ENCODE results near the gene PCCA. TPM values are rescaled to one million over a fixed set of nuclear protein-coding genes. Genes with fewer than 3 reads are reported as not detected.

The PCCA gene
- polyA plus RNA-seq, 1 of the 3 experiments (the other 2 are of a cell fraction), result 7.3 TPM

DNA sequence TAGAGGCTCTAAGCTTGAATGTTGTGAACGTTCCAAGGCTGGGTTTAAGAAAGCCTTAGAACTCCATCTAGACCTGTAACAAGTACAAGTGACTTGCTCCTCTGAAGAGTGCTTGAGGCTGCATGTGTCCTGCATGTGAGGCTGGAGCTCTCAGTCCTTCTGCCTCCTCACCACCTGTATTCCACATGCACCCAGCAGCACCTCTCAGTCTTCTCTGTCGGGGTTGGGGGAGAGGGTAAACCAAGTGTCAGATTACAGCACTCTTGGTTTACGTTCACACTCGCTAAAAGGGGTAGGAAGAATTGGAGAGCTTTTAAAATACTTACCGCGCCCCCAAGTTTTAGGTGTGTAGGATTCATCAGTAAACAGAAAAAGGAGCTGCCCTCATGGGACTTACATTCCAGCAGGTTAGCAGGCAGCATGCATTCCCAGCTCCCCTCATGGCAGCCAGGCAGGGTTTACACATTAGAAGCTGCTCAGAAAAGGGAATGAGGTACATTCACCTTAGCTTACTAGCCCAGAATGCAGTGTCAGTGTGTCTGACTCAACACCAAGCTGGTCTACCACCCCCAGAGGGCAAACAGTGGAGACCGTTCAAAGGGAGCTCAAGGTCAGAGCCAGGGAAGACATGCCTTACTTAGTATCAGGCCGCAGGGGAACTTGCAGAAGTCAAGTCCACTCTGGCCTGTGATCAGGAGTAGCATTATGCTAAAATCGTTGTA is 248.1 kb downstream of the PCCA start (continued):
- TF ChIP-seq, protein P1, sequence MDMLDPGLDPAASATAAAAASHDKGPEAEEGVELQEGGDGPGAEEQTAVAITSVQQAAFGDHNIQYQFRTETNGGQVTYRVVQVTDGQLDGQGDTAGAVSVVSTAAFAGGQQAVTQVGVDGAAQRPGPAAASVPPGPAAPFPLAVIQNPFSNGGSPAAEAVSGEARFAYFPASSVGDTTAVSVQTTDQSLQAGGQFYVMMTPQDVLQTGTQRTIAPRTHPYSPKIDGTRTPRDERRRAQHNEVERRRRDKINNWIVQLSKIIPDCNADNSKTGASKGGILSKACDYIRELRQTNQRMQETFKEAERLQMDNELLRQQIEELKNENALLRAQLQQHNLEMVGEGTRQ (IDR thresholded peaks at IDR 0.05; ENCODE audit: borderline replicate concordance, low read depth, low read length), result no peak
- TF ChIP-seq RAD21 (IDR thresholded peaks at IDR 0.05; ENCODE audit: low read length), result no peak

DNA sequence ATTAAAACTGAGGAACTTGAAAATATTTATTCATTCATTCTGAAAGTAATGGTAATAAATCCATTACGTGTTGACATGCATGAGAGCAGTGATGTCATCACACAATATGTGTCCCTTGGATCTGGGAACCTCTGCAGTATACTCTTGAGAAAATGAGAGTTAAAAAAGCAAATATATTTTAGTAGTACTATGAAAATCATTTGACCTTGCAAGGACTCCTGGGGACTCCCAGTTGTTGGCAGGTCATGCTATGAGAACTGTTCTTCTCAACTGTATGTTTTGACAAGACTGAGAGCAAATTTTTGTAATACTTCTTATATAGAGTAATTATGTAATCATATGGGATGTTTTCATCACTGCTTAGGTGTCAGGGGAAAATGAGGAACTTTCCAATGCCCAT is 249.4 kb downstream of the PCCA start:
- Histone ChIP-seq H3K27me3 (ENCODE audit: insufficient read depth) (no peaks in the 10 kb centered on the region), H2AFZ (ENCODE audit: low read depth) (no peak overlapping the region), H3K4me2 (no peak overlapping the region), H3F3A (replicated peaks; ENCODE audit: insufficient read depth) (no peaks in the 10 kb centered on the region), H3K4me3 (ENCODE audit: low read depth in 2 of 2, low read length in 1 of 2) (no peak overlapping the region), H3K9me3 (peaks cover 6% of the 10 kb centered on the region; the same call in 1 of the 2 replicates), H3K27ac (ENCODE audit: low read depth in 2 of 2, low read length in 1 of 2) (no peak overlapping the region), H3K4me1 (ENCODE audit: control insufficient read depth in 1 of 2, insufficient read depth in 2 of 2, low read depth in 1 of 2, low read length in 1 of 2) (no peaks in the 10 kb centered on the region), H3K9me2 (no peaks in the 10 kb centered on the region), H3K36me3 (replicated peaks in 1 of 2; ENCODE audit: control insufficient read depth in 1 of 2, insufficient read depth in 2 of 2, low read length in 1 of 2) (peaks cover 16 to 39% of the 10 kb centered on the region in 2 experiments), H4K20me1 (ENCODE audit: insufficient read depth) (no peaks in the 10 kb centered on the region), H3K9ac (no peak overlapping the region), H3K79me2 (ENCODE audit: insufficient read depth) (no peaks in the 10 kb centered on the region)
- TF ChIP-seq NFIC (IDR thresholded peaks at IDR 0.05; ENCODE audit: borderline replicate concordance), result no peak
- TF ChIP-seq ELF1 (IDR thresholded peaks at IDR 0.05), result no peak
- no peak for TF ChIP-seq POLR2AphosphoS5 (IDR thresholded peaks at IDR 0.05; ENCODE audit: low read depth, low read length)
- TF ChIP-seq YY1 (IDR thresholded peaks at IDR 0.05; ENCODE audit: low read depth), result no peak
- no peak for TF ChIP-seq FOXM1 (IDR thresholded peaks at IDR 0.05; ENCODE audit: low read depth)
- TF ChIP-seq MEF2A (IDR thresholded peaks at IDR 0.05; ENCODE audit: borderline replicate concordance, low read depth), result no peak
- no peak for TF ChIP-seq MXI1 (IDR thresholded peaks at IDR 0.05; ENCODE audit: low read depth, low read length)
- no peak for TF ChIP-seq TEAD4 (IDR thresholded peaks at IDR 0.05; ENCODE audit: borderline replicate concordance, insufficient read depth)
- no peak for TF ChIP-seq EP300 (IDR thresholded peaks at IDR 0.05; ENCODE audit: borderline replicate concordance in 1 of 2, low read depth in 1 of 2, low read length in 1 of 2)
- TF ChIP-seq NRF1 (IDR thresholded peaks at IDR 0.05; ENCODE audit: low read depth, low read length), result no peak
- TF ChIP-seq JUND (IDR thresholded peaks at IDR 0.05), result no peak
- TF ChIP-seq, protein P2, sequence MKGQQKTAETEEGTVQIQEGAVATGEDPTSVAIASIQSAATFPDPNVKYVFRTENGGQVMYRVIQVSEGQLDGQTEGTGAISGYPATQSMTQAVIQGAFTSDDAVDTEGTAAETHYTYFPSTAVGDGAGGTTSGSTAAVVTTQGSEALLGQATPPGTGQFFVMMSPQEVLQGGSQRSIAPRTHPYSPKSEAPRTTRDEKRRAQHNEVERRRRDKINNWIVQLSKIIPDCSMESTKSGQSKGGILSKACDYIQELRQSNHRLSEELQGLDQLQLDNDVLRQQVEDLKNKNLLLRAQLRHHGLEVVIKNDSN (IDR thresholded peaks at IDR 0.05; ENCODE audit: borderline replicate concordance, low read depth), result no peak
- TF ChIP-seq, protein P1 (IDR thresholded peaks at IDR 0.05; ENCODE audit: borderline replicate concordance, low read depth, low read length), result no peak
- TF ChIP-seq, protein P3, sequence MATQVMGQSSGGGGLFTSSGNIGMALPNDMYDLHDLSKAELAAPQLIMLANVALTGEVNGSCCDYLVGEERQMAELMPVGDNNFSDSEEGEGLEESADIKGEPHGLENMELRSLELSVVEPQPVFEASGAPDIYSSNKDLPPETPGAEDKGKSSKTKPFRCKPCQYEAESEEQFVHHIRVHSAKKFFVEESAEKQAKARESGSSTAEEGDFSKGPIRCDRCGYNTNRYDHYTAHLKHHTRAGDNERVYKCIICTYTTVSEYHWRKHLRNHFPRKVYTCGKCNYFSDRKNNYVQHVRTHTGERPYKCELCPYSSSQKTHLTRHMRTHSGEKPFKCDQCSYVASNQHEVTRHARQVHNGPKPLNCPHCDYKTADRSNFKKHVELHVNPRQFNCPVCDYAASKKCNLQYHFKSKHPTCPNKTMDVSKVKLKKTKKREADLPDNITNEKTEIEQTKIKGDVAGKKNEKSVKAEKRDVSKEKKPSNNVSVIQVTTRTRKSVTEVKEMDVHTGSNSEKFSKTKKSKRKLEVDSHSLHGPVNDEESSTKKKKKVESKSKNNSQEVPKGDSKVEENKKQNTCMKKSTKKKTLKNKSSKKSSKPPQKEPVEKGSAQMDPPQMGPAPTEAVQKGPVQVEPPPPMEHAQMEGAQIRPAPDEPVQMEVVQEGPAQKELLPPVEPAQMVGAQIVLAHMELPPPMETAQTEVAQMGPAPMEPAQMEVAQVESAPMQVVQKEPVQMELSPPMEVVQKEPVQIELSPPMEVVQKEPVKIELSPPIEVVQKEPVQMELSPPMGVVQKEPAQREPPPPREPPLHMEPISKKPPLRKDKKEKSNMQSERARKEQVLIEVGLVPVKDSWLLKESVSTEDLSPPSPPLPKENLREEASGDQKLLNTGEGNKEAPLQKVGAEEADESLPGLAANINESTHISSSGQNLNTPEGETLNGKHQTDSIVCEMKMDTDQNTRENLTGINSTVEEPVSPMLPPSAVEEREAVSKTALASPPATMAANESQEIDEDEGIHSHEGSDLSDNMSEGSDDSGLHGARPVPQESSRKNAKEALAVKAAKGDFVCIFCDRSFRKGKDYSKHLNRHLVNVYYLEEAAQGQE (IDR thresholded peaks at IDR 0.05; ENCODE audit: low read depth, low read length), result no peak
- no peak for TF ChIP-seq FOSL2 (IDR thresholded peaks at IDR 0.05; ENCODE audit: borderline replicate concordance, low read depth)
- TF ChIP-seq, protein P4, sequence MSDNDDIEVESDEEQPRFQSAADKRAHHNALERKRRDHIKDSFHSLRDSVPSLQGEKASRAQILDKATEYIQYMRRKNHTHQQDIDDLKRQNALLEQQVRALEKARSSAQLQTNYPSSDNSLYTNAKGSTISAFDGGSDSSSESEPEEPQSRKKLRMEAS (IDR thresholded peaks at IDR 0.05; ENCODE audit: low read depth), result no peak
- no peak for TF ChIP-seq FOXJ3 (CRISPR knock-in tag; IDR thresholded peaks at IDR 0.05)
- TF ChIP-seq RAD21 (IDR thresholded peaks at IDR 0.05; ENCODE audit: low read length), result no peak
- TF ChIP-seq GABPA (IDR thresholded peaks at IDR 0.05; ENCODE audit: low read depth), result no peak
- TF ChIP-seq, protein P5, sequence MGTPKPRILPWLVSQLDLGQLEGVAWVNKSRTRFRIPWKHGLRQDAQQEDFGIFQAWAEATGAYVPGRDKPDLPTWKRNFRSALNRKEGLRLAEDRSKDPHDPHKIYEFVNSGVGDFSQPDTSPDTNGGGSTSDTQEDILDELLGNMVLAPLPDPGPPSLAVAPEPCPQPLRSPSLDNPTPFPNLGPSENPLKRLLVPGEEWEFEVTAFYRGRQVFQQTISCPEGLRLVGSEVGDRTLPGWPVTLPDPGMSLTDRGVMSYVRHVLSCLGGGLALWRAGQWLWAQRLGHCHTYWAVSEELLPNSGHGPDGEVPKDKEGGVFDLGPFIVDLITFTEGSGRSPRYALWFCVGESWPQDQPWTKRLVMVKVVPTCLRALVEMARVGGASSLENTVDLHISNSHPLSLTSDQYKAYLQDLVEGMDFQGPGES (IDR thresholded peaks at IDR 0.05; ENCODE audit: low read depth, low read length), result no peak
- ChIA-PET POLR2A (no interaction called here), CTCF (no interaction called here)
- DNase-seq, result no peak
- 88% methylated on average over 1 of the region's 1 CpG for WGBS (ENCODE audit: low lambda C conversion rate)
